HL-60/S4 (cell line): Measurements from ENCODE around the gene CNTNAP5.

ENCODE experiments used
- in situ Hi-C: fragments of 300-500 bp; cut with MboI; formaldehyde crosslinking; loops from 2 replicates; pipeline ENCODE4 v1.14.3; 2022; ENCODE audit warnings: low sequenced_read_pairs

CNTNAP5 gene

DNA sequence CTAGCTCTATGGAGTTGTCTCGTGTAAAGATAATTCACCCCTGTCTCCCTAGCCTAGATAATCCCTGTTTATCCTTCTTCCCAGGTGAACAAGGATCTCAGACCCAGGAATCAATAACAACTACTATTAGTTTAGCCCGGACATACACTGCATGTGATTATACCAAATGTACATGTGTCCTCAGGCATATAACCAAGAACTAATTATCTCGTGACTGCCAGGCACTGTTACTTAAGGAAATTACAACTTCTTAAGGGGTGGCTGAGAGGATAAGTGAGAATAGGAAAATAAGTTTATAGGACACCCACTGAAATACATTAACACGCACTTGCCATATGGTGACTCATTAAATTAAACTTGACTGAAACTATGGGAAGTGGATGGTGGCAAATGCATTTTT lies 126.6 kb downstream of the CNTNAP5 start:
- in situ Hi-C loops: no loop called here

DNA sequence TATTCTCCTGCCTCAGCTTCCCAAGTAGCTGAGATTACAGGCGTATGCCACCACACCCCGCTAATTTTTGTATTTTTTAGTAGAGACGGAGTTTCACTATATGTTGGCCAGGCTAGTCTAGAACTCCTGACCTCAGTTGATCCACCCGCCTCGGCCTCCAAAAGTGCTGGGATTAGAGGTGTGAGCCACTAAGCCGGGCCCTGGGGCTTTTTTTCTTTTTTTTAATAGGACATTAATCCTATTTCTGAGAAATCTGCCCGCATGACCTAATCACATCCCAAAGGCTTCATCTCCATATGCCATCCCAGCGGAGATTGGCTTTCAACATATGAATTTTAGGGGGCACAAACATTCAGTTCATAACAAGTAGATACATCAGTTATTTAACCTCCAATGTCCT lies 128.6 kb downstream of the CNTNAP5 start:
- in situ Hi-C loops: no loop called here

DNA sequence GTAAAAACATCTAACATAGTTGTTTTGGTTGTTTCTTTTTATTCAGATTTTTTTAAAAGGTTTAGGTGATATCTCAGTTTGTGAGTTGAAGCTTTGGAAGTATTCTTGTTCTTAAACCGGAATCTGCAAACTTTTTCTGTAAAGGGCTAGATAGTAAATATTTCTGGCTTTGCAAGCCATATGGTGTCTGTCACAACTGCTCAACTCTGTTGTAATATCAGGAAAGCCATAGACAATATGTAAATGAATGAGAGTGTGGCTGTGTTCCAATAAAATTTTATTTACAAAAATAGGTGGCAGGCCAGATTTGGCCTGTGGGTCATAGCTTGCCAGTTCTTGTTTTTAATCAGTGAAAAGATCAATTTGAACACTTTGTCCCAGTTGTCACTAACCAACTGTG lies 134.1 kb downstream of the CNTNAP5 start:
- in situ Hi-C loops: no loop called here

DNA sequence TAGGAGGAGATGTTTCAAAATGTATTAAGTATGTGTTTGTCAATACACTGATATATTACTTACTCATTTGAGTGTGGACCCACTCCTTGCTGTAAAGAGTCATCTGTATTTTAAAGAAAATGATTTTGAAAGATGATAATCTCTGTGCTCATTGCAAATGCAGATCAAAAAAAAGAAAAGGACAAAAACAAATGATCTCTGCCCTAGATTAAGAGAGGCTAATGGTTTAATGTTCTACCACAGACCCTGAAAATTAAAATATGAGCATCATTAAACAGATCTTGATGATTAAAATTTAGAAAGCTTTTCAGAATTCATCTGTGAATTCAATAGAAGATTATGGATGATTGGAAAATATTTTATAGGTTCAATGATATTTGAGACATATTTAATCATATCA lies 136.5 kb downstream of the CNTNAP5 start:
- in situ Hi-C loops: no loop called here

DNA sequence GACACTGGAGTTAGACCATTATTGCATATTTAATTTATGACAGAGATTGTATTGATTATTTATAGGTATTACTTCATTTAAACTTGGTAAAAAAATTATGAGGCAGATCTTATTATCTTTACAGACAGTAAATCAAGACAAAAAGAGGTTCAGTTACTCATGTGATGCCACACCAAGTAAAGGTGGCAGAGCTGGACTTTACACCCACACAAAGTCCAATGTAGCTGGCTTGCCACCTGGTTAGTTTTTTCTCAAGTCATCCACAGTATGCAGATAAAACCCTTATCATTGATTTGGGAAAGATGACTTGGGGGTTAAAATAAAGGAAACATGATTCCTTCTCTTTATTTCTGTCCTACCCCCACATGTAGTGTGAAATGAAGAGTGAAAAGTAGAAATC lies 137.2 kb downstream of the CNTNAP5 start:
- in situ Hi-C loops: no loop called here

DNA sequence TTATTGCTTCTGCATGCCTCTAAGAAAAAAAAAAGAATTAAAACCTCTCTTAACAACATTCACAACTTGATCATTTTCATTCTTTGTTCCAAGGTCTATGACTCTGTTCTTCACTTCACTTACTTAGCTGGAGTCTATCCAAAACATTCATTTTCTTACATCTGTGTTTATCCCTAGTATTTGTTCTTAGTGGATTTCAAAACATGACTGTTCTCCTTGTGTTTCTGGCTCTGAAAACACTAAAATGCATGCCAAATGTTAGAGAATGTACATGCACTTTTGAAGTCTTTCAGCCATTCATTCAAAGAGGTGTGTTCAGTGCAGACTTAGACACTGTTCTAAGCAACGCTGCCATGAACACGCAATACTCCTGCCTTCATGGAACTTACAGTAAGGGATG lies 138.8 kb downstream of the CNTNAP5 start:
- in situ Hi-C loops: no loop called here

DNA sequence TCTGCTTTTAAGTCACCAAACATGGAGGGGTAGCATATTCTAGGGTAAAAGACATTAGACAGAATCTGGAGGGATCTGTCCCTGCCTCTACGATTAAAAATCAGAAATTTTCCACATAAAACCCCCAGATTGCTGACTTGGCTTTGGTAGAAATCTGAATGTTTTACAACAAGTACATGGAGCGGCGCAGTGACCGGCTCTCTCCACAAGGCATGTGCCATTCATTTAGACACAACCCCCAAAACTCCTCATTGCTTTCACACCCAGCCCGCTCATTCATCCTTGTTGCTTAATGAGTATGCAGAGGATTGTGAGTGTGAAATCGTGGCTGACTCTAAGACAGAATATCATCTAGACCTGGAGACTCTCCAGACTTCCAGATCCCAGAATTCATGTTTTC lies 140.6 kb downstream of the CNTNAP5 start:
- in situ Hi-C loops: no loop called here

DNA sequence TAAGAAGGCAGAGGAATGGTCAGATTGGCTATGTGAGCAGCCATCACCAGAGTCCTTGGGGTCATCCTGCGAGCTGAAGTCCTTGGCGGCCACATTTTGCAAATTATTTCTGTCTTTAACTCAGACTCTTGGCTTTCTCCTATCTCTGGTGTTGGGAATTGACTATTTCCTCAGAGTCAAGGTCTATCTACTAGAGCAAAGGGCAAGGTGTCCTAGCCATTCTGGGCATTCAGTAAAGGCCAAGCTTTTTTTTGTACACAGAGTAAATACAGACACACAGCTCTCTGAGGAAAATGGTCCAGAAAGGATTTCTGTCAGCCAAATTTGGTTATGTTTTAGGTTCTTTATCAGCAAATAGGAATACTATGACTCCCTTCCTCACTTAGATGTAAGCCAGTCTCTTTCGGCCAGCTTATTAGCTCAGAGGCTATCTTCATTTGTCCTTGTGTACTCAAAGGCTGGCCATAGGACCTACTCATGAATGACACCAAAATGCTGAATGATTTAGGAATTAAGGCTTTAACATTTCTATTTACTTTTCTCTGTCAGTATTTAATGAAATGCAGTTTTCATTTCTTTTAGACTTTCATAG lies 146.5 kb downstream of the CNTNAP5 start:
- in situ Hi-C loops: no loop called here

DNA sequence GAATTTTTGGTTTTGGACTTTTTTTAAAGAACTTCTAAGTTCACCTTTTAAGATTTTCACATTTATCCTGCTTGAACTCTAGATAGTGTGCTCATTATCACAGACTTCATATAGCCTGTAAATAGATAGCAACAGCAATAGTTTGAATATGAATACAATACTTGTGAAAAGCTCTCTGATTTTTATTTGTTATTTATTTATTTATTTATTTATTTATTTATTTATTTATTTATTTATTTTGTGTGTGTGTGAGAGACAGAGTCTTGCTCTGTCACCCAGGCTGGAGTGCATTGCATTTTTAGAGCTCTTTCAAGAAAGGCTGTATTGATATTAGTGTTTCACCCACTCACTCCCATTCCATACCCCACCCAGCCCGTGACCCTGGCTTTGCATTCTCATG lies 153.6 kb downstream of the CNTNAP5 start:
- in situ Hi-C loops: no loop called here

DNA sequence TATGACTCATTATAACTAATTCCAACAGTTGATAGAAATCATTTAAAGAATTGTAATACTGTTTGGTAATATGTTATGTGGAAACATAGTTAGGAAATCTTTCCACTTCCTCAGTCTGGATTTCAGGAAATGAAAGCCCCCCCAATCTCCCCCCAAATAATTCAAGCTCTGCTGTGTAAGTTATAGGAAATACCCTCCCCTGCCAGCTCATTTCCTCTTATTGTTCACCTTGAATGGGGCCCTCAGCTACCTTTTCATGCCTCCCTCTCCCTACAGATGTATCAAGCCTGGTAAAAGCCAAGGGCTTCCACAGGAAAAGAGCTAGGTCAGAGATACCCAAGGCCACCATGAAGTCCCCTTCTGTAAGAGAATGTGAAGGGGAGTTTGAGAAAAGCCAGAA lies 155.5 kb downstream of the CNTNAP5 start:
- in situ Hi-C loops: no loop called here

DNA sequence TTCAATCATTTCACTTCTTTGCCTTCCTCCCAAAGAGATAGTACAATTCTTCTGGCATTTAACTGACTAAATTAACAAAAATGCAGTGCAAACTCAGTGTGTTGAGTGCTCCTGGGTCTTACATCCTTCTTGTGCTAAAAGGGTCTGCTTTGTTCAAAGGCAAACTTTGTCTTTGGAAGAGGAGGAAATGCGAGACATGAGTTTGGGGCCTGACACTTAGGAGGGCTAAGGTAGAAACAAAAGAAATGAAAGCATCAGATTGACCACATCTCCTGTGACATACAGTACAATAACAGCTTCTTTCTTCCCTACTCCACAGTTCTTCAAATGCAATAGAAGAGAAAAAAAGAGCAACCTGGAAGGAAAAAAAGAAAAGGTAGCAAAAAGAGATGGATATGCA lies 161.7 kb downstream of the CNTNAP5 start:
- in situ Hi-C loops: no loop called here

DNA sequence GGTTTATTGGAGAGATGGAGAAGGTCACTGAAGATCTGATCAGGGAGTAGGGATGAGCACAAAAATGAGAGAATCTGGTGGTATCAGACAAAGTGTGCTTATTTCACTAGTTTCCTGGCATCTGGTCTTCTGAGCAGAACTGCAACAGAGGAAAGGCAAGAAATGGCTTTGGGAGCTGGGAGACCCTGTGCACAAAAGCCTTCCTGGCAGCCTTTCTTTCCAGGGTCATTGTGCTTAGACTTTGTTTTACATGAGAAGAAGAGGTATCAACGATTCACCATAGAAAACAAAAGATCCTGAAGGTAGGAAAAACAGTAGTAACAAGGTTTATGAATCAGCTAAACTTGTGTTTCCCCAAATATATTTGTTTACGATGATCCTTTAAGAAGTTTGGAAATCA lies 162.9 kb downstream of the CNTNAP5 start:
- in situ Hi-C loops: no loop called here

DNA sequence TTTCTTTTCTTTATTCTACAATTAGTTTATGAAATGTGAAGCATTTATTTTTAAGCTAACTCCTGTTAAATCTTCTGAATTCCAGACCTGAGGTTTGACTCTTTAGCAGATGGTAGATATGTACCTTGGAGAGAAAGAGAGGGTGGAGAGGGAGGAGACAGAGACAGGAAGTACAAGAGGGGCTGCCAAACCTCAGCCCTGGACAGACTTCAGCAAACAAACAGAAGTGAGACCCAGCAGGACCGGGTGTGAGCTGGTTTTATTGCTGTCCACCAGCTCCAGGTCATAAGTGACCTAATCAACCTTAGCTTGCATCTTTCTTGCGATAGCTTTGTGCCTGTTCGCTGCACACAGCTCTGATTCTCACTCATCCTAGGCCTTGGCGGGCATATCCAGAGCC lies 168.6 kb downstream of the CNTNAP5 start:
- in situ Hi-C loops: no loop called here

DNA sequence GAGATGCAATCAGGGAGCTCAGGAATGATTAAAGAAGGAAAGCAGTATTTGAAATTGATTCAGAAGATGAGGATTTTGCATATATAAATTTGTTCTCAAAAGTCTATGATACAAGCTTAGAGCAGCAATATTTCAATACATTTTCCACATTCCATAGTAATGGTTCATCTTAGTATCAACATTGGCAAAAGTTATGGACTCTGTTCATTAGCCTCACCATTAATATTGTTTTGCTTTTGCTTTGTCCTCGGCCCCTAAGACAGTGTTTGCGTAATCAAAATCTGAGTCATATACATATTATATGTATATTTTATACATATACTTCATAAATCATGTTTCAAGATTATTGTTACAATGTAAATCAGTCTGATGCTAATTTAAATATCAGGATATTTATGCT lies 176.6 kb downstream of the CNTNAP5 start:
- in situ Hi-C loops: no loop called here

DNA sequence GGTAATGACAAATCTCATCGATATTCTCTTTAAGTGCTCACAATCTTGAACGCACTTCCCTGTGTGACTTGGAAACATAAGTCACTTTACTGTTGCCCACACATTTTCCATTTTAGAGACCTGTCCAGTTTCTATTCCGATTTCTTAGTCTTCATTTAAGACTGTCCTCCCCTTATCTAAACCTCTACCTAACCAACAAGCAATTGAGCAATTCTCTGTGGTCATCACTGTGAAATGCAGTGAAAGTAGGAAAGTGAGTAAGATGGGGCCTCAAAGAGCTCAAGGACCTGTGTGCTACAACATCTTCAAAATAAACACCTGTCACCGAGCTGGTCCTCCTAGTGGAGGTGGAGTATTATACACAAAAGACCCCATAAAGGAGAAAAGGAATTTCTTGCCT lies 184.4 kb downstream of the CNTNAP5 start:
- in situ Hi-C loops: no loop called here

DNA sequence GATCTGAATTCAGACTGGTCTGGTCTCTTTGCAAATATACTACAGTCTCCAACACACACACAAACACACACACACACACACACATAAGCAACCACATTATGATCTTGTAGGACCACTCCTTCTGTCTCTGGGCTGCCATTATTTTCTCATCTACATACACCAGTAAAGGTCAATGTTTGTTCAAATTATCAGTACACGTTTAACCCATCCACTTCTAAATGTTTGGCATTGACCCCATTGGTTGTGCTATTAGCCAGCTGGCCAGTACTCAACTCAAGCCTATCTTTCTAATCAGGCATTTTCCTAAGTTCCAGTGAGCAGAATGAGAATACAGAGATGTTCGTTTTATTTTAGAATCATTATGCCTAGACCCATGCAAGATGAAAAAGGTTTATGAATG lies 186.4 kb downstream of the CNTNAP5 start:
- in situ Hi-C loops: no loop called here

DNA sequence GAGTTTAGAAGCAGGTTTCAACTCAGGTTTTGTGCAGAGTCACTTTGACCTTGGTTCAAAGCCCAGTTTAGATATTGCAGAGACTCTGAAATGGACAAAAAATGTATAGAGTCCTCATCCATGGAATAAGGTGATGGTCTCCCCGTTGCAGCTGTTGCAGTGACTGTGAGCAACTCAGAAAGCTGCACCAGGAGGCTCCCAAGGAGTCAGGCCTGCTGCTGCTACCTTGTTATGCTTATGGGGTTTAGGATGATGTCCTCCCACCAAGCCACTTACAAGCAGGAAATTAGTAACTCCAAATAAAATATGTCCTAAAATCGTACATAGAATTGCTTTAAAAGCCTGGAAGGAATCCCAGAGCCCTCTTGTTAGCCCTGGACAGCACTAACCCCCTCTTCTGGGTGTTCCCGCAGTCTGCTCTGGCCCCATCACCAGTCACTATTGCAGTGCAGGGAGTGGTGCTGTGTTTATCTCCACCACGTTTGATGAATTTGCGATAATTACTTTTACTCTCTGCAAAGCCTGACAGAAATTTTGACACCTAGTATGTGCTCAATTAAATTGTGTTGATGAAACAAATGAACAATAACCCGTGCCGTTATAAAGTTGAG lies 189.0 kb downstream of the CNTNAP5 start:
- in situ Hi-C loops: no loop called here

DNA sequence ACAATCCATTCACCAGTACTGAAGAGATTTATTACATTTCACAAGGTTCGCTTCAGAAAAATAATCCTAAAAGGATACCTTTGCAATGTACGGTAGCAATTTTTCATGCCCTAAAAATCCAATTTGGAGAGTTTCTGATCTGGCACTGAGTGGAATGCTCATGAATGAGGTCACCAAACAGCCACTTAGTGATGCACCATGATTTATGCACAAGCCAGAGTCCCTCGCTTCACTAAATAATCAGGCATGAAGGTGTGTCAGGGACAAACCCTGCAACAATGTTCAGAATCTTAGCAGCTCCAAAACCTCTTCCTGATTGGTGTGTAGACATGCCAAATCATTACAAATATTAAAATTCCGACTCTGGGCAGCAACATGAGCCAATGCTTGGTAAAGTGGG lies 221.1 kb downstream of the CNTNAP5 start:
- in situ Hi-C loops: no loop called here

DNA sequence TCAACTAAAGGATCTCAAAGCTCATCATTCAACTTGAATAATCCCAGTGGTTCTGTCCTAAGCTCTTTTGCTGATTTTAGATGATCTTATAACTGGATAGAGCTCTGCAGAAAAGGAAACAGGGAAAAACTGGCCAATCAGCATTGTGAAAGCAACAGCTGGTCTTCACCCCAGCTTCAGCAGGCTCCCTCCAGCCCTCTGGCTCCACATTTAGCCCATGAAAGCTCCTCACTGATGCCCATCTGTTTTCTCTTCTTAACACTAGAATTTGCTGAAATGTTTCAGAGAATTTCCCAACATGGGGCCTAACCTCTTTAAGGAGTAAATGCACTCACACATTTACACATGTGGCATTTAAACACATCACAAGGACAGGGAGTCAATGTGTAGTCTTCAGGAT lies 223.3 kb downstream of the CNTNAP5 start:
- in situ Hi-C loops: no loop called here

DNA sequence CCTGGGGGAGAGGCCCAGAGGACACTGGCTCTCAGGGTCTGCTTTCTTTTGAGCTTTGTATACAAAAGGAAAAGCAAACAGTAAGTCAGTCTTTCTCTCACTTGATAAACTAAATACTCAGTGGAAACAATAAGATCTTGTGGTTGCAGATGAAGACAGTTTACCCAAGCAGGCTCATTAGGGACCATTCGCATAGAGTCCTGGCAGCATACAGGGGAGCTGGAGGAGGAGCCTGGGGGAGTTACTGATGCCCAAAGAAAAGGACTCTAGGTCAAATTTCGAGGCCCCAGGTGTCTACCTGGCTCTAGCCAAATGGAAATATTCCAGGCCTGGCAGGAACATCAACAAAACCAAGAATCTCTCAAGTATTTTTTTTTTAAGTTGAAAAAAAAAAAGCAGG lies 225.3 kb downstream of the CNTNAP5 start:
- in situ Hi-C loops: no loop called here

DNA sequence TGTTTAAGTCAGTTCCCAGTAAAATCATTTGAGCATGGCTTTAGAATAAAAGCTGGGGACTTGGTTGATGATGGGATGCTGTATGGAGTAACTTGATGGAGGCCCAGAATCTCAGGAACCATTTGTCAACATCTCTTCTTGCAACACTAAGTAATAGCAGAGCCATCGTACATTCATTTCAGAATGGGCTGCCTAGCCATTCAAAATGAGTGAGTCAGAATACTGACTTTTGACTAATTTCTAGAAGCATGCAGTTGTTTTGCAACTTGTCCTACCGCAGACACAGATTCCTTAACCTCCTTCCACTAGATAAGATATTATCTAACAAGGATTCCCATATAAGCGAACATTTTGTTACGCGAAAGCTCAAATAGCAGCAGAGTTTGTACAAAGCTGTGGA lies 229.5 kb downstream of the CNTNAP5 start:
- in situ Hi-C loops: no loop called here

DNA sequence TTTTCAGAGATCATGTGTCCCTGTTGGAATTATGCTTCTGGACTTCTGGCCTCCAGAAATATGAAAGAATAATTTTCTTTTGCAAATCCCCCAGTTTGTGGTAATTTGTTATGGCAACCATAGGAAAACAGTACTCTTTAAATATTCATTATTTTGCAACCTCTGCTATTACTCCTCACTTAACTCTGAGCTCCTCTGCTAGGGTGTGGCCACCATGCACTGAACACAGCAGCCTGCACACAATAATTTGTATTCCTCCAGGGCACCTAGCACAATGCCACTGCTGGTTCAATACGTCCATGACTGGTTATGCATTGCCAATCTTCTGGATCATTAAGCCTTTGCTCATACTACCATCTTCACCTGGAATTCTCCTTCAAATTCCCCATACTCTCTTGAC lies 232.0 kb downstream of the CNTNAP5 start:
- in situ Hi-C loops: no loop called here

DNA sequence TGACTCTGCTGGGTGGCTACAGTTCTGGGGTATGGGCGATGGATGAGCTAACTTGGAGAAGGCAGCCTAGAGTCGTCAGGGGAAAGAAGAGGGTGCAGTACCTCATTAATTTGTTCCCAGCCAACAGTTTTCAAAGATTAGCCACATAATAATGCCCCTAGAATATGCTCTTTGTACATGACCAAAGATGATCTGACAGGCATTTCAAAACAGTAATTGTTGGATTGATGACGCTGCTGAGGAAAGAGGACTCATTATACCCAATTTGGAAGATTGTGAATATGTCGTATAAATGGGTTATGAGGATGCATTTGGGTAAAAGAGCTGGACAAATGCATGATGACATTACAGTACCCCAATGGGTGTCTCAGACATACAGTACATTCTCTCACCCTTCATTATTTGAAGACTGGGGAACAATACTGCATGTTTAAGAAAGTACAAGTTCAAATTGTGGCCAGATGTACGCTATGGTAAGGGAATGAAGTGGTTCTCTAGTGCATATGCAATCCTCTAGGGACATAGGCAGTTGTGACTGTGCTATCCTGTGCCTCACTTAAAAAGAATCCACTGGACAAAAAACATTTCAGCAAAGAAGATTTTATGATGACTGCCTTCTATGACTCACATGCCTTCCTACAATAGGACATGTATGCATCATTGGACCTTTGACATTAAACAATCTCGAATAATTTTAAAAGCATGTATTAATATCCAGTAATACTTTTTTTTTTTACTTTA lies 233.2 kb downstream of the CNTNAP5 start:
- in situ Hi-C loops: no loop called here
